NCI-H2107 (cell line): ENCODE measurements around the gene HCFC1.

Source experiments
- DNase-seq: peaks from one replicate; lab custom pipeline; 2025; lab: John Stamatoyannopoulos, UW

The HCFC1 gene

GRCh38 chrX:153974003-153974725 is 2.5 kb upstream of the HCFC1 start:
- DNase-seq = no peak

- DNase-seq = no peak
Measured at GRCh38 chrX:153973127-153974002, 1.7 kb upstream of the HCFC1 start.

DNA sequence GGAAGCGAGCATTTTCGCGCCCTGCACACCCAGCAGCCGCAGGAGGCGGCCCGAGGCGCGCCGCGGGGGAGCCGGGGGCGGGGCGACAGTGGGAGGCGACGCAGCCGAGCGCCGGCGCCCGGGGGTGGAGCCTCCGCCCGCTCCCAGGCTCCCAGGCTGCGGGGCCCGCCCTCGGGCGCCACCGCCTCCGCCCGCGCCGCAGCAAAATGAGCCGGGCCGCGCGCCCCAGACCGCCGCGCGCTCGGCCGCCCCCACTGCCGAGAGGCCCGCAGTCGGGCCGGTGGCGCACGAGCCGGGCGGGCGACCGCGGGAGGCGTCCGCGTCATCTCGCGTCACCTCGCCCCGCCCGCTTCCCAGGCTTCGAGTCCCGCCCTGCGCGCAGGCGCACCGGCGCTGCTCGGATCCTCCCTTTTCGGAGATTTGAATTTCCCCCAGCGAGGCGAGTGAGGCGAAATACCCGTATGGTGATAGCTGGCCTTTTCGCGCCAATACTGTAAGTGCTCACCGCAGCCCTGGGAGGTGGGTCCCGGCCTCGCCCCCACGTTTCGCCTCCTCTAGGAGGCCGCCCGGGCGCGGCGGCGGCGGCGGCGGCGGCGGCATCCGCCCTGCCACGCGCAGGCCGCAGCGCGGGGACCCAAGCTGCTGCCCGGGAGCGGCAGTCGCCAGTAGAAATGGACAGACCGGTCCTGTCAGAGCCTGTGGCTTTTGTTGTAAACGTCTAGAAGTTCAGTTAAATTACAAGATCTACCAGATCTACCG is 929 bp upstream of the HCFC1 start, which contains the start of gene TMEM187:
Gene TMEM187, plus strand, starts transcription at position 387 of the 759 bp plus-strand sequence. CDS start 9,309 bp downstream, outside the sequence.
- peak; percentile 79 for DNase-seq

DNA sequence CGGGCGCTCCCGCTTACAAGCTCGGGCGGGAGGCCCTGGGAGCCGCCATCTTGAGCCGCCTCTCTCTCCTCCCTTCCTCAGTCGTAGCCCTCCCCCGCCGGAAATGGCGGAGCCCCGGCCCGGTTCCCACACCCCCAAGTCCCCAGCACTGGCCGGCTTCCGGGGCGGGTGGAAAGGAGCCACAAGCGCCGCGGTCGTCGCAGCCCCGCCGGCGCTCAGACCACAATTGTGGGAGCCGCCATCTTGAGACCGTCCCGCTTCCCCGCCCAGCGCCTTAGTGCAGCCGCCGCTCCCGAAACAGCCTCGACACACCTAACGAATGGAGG is 531 bp downstream of the HCFC1 start:
- peak; percentile 83 for DNase-seq

DNA sequence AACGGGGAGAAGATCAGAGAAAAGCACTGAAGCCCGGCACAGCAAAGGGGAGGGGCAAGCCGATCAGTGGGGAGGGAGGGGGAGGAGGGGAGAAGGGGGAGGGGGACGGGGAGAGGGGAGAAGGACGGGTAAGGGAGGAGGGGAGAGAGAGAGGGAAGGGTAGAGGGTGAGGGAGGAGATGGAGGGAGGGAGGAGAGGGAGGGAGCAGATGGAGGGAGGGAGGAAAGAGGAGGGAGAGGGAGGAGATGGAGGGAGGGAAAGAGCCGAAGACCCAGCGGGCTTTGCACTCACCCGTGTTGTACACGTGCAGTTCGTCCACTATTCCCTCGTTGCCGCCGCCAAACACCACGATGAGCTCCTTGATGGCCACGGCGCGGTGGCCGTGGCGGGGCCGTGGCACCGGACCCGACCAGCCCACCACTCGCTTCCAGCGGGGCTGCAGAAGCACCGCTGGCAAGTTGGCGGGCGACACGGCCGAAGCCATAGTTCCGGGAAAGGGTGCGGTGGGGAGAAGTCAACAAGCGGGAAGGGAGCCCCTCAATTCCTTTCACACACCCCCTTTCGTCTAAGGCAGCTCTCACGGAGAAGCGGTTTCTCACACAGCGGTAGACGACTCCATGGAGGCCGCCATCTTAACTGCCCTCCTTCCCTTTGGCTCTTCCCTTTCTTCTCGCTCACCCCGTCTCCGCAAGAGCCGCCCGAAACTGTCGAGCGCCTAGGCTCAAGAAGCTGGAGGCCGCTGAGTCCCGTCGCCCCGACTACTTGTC is 1.1 kb downstream of the HCFC1 start:
- no peak for DNase-seq

GRCh38 chrX:153969904-153970356 is 1.7 kb downstream of the HCFC1 start:
- DNase-seq = no peak

DNA sequence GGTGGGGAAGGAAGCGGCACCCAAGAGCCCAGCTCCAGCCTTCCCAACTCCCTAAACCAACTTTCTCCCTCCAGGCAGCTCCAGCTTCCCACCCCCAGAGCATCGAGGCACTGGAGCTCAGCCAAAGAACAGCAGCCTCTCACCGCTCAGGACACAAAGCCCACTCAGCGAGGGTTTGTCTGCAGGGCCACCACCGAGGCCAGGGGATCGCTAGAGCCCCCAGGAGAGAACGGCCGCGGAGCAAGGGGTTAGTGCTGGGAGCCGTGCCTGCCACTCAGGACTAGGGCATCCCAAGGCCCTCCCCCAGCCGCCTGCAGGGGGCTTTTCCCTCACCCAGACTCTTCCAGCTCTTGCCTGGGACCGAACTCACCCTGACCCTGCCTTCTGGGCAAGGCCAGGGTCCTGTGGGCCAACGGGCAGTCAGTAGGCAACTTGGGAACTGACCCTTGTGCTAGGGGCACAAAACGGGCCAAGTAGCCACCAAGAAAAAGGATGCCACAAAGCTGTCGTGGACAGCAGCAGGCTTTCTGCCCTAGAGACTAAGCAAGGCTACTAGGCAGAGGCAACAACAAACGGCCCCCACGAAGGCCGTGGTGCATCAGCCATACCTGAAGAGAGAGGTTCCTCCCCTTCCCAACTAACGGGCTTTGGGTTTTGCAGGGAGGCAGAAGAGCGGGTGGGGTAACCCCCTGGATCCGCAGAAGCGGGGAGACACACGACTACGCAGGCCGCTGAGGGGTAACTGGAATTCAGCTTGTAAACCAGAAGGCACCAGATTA is 2.3 kb downstream of the HCFC1 start:
- no peak for DNase-seq

DNA sequence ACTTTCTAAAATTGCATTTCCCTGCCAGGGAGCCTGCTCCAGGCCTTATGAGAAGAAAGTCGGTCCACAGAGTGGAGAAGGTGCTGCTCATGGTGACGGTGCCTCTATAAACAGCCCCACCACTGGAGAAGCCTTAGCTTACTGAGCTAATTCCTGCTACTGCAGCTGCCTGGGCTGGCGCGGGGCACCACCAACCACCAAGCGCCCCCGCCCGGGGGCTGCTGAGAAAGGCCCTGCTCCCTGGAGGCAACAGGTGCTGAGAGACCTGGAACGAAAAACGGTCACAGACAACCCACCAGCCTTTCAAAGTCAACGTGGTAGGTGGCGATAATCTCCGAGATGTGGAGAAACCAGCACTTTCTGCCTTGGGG is 2.9 kb downstream of the HCFC1 start:
- peak; percentile 71 for DNase-seq

GRCh38 chrX:153968255-153968654 is 3.4 kb downstream of the HCFC1 start:
- no peak for DNase-seq

DNA sequence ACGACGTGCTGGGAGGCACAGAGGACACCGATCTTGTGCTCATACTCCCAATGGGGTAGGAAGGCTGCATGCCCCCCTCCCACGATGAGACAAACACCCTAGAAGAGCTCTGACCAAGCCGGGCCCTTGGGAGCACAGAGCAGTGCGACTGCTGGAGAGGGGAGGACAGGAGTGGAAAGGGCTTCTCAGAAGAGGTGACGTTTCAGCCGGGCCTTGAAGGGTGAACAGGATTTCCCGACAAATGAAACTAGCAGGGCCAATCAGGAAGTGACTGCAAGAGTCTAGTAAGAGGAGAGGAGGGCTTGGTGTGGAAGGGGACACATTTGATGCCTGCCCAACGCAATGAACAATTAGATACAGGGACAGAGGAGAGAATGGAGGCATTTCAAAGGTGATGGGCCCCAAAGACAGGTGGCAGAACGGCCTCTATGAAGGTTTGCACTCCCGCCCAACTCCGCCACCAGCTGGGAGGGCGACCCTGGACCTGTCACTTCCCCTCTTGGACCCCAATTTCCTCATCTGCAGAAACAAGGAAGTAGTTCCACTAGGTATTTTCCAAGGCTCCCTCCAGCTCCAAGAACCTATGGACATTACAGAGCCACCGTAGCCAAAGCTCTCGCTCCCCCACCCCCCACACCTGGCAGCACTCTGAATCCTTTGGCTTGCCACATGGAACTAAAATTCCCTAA is 3.9 kb downstream of the HCFC1 start:
- DNase-seq = peak; percentile 47

DNA sequence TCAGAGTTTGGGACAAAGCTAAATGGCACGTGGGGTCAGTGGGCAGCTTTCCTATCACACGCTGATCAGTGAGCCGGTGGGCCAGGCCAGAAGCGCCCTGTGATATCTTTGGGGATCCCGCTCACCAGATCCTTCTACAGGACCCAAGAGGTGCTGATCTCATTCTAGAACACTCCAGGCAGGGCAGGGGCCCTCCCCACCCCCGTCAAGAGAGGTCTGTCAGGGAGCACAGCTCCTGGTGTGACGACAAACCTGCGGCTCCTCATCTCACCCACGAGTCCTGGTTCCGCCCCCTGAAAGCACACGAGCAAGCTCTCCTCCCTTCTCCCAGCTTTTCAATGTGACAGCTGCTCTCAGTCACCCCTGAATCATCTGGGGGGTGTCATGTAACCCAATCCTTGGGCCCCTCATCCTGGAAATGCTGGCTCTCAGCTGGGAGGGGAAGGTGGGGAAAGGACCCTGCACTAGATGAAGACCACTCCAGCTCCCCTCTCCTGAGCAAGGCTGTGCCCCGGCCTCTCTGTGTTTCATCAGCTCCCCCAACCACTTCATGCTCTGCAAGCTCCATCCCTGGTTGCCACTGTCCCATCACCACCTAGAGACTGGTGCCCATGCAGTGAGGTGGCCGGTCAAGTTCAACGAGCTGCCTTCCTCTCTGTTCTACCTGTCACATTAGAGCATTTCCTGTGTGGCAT is 4.6 kb downstream of the HCFC1 start:
- DNase-seq = no peak

- DNase-seq = no peak
Measured at GRCh38 chrX:153966283-153966688, 5.3 kb downstream of the HCFC1 start.

DNA sequence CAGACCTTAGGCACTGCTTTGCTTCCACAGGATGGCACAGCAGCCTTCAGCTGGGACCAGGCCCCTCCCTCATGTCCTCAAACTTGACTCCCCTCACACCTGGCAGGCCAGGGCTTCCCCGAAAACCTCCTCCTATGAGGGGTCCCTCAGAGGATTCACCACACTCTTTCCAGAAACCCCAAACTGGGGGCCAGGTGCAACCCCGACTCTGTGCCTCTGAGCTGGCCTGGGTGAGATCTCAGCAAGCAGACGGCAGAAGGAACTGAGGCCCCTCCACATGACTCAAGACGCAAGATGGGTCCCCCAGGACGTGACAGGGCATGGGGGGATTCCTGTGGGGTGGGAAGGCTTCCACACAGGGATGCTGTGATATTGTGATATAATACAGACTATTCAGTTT is 6.2 kb downstream of the HCFC1 start:
- no peak for DNase-seq

- no peak for DNase-seq
Measured at GRCh38 chrX:153964105-153964504, 7.5 kb downstream of the HCFC1 start.

DNA sequence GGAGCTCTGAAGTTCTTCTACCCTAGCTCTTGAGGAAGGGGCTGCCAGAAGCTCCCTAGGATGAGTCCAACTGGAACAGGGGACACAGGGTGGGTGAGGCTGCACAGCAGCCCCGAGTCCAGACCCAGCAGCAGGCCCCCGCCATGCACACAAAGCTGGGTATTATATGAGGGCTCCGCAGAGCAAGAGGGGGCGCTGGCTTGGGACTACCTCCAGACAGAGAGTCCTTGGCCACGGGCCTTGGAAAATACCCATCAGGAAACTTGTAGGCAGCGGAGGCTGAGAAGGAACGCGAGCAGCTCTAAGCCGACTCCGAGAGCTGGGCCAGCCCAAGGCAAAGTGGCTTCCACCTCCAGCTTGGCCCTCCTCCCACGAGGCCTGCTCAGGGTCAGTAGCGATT is 8.1 kb downstream of the HCFC1 start:
- no peak for DNase-seq

- no peak for DNase-seq
Measured at GRCh38 chrX:153961292-153961691, 10.3 kb downstream of the HCFC1 start.

DNA sequence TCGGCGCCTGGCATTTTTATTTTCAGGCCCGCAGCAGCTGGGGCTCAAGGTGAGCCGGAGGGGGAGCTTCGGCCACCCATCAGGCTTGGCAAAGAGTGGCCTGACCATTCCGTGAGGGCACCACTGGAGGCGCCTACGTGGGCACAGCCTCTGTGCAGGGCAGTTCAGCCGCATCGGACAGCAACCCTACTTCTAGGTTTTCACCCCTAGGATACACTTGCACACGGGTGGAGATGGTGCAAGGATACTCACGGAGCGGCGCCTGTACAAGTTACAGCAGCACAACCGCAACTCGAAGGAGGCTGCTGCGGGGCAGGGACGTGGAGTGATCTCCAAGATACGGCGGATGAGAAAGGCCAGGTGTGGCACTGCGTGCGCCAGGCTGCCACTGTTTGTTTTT is 10.8 kb downstream of the HCFC1 start:
- no peak for DNase-seq

- DNase-seq = no peak
Measured at GRCh38 chrX:153960077-153960476, 11.5 kb downstream of the HCFC1 start.

DNA sequence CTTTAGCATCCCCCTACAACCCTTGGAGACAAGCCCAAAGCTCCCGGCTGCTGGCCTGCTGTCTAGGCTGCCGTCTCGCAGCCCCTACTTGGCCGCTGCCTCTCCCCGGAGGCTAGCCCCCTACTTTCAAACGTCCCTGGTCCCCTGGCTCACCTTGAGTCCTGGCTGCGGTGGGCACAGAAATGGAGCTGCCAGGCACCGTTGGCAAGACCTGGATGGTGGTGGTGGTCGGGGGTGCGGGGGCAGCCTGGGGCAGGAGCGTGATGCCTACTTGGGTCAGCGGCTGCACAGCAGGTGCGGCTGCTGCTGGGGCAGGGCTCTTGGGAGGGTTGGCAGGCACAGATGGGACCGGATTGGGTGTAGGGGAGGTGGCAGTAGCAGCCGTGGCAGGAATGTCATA is 12.0 kb downstream of the HCFC1 start:
- no peak for DNase-seq

GRCh38 chrX:153958605-153959004 is 13.0 kb downstream of the HCFC1 start:
- DNase-seq = no peak
